HepG2 (cell line): ENCODE data around the gene TIA1. TPM values are rescaled to one million over a fixed set of nuclear protein-coding genes. Genes with fewer than 3 reads are reported as not detected.
A peak's percentile ranks its signal among the peaks of the same experiment; 100 is the strongest.

Source experiments
- ARID3A ChIP-seq: IDR thresholded peaks from 2 replicates; pipeline ENCODE4 v1.6.1; 2012; ENCODE audit warnings: low read depth, low read length, improper control_type of control experiment
- ATF4 ChIP-seq, 2 experiments: fragments of 450-650 bp in 1 of 2; sonication (generic) in 1 of 2; formaldehyde crosslinking; IDR thresholded peaks; 2 replicates each; pipeline versions ENCODE4 v1.5.0 to v1.8.0; 2020 to 2022; ENCODE audit warnings: mild to moderate bottlenecking in 1 of 2, missing genetic modification reagents in 1 of 2
- DDIT3 ChIP-seq: sonication (generic); formaldehyde crosslinking; IDR thresholded peaks from 2 replicates; pipeline ENCODE4 v1.4.0; 2020; ENCODE audit warnings: mild to moderate bottlenecking, missing genetic modification reagents
- ERF ChIP-seq: IDR thresholded peaks from 2 replicates; pipeline ENCODE4 v1.6.1; 2018; ENCODE audit warnings: missing biosample characterization, missing genetic modification reagents
- FOXP1 ChIP-seq, 2 experiments: fragments of 450-650 bp in 1 of 2; IDR thresholded peaks; 2 replicates each; pipeline ENCODE4 v1.6.1; 2017 to 2018; ENCODE audit warnings: antibody characterized with exemption in 1 of 2
- FOXP4 ChIP-seq: sonication (generic); formaldehyde crosslinking; IDR thresholded peaks from 2 replicates; pipeline ENCODE4 v1.4.0; 2020; ENCODE audit warnings: missing genetic modification reagents
- HOMEZ ChIP-seq: IDR thresholded peaks from 2 replicates; pipeline ENCODE4 v1.6.1; 2016; ENCODE audit warnings: low read depth
- KDM6A ChIP-seq: IDR thresholded peaks from 2 replicates; pipeline ENCODE4 v1.6.1; 2016; ENCODE audit warnings: low read depth
- NAIF1 ChIP-seq: sonication (generic); formaldehyde crosslinking; IDR thresholded peaks from 2 replicates; pipeline ENCODE4 v1.5.0; 2020; ENCODE audit warnings: mild to moderate bottlenecking, missing genetic modification reagents, borderline replicate concordance
- RFXAP ChIP-seq: sonication (generic); formaldehyde crosslinking; IDR thresholded peaks from 2 replicates; pipeline ENCODE4 v1.4.0; 2020; ENCODE audit warnings: missing genetic modification reagents, borderline replicate concordance
- TBX3 ChIP-seq: fragments of 450-650 bp; IDR thresholded peaks from 2 replicates; pipeline ENCODE4 v1.6.1; 2017; ENCODE audit warnings: antibody characterized with exemption, mild to moderate bottlenecking, inconsistent platforms, borderline replicate concordance
- THRA ChIP-seq: sonication (generic); formaldehyde crosslinking; IDR thresholded peaks from 2 replicates; pipeline ENCODE4 v1.4.0; 2020; ENCODE audit warnings: missing genetic modification reagents, borderline replicate concordance
- ZNF280D ChIP-seq: sonication (generic); formaldehyde crosslinking; IDR thresholded peaks from 2 replicates; pipeline ENCODE4 v1.5.1; 2020; ENCODE audit warnings: mild to moderate bottlenecking, missing genetic modification reagents
- ZNF292 ChIP-seq: sonication (generic); formaldehyde crosslinking; IDR thresholded peaks from 2 replicates; pipeline ENCODE4 v1.8.1; 2022; ENCODE audit warnings: mild to moderate bottlenecking, low read depth, missing genetic modification reagents, borderline replicate concordance
- ZNF703 ChIP-seq: sonication (generic); formaldehyde crosslinking; IDR thresholded peaks from 2 replicates; pipeline ENCODE4 v1.5.1; 2020; ENCODE audit warnings: missing genetic modification reagents, mild to moderate bottlenecking, moderate library complexity, borderline replicate concordance
- polyA plus RNA-seq, 8 experiments: library from polyadenylated mRNA; depleted of rRNA in 3 of 8; stranded (reverse) in 7 of 8; unstranded in 1 of 8; fragments of >200 nt; fragmentation: Illumina TruSeq in 4 of 8; extraction: Trizol in 4 of 8; gene quantifications; 2 replicates each; pipeline versions ENCODE4 v1.2.1 to v1.2.3, GENCODE V29; 2011 to 2016; ENCODE audit warnings: low read depth in 4 of 8, missing spikeins in 1 of 8, mixed read lengths in 1 of 8; ENCODE audit not compliant: insufficient read depth in 1 of 8
- total RNA-seq, 5 experiments: library from RNA; depleted of rRNA; stranded (reverse); fragments of >200 nt; fragmentation: Illumina TruSeq; extraction: Trizol; gene quantifications; 2 replicates each; pipeline ENCODE4 v1.2.3, GENCODE V29; 2016; ENCODE audit warnings: low read depth in 1 of 5

Gene TIA1
- total and polyA plus RNA-seq, 2 of the 13 experiments (the other 11 are each of a cell fraction or from before 2014, with no cell fraction given): 209 to 319 TPM

GRCh38 chr2:70269422-70270302, 21.2 kb upstream of the TIA1 start (continued):
- TF ChIP-seq FOXP4 (CRISPR knock-in tag) (peak; percentile 93), THRA (CRISPR knock-in tag) (peak; percentile 91), ARID3A (peak; percentile 96), KDM6A (peak; percentile 79), NAIF1 (CRISPR knock-in tag) (peak; percentile 89), ZNF703 (CRISPR knock-in tag) (0 out of 2 replicates have a peak, but pooled peaks have one; percentile 31), DDIT3 (CRISPR knock-in tag) (0 out of 2 replicates have a peak, but pooled peaks have one; percentile 73), ZNF280D (CRISPR knock-in tag) (0 out of 2 replicates have a peak, but pooled peaks have one; percentile 64), FOXP1 (IDR thresholded peaks at IDR 0.05) (peak; percentile 32; the same call in 1 of the 2 replicates), FOXP1 (CRISPR knock-in tag; IDR thresholded peaks at IDR 0.05) (peak; percentile 87), ERF (peak; percentile 91), RFXAP (CRISPR knock-in tag) (peak; percentile 77; the same call in 1 of the 2 replicates), TBX3 (peak; percentile 86; the same call in 1 of the 2 replicates), HOMEZ (CRISPR knock-in tag) (peak; percentile 85; the same call in 1 of the 2 replicates), ZNF292 (CRISPR knock-in tag) (0 out of 2 replicates have a peak, but pooled peaks have one; percentile 14), ATF4 (CRISPR knock-in tag; IDR thresholded peaks at IDR 0.05) (peak in 1 of 2 experiments; percentile 89; a peak in 2 of 4 replicates)
